Regular cardiac myocyte (primary cell): ENCODE measurements around the gene SHOX. TPM values are rescaled to one million over a fixed set of nuclear protein-coding genes. Genes with fewer than 3 reads are reported as not detected.

Experiments used
- total RNA-seq: library from RNA; depleted of rRNA; stranded (reverse); fragments of >200 nt; gene quantifications from 2 replicates; pipeline ENCODE4 v1.2.3, GENCODE V29; 2014

The SHOX gene
- not detected in 2 replicates for total RNA-seq

DNA sequence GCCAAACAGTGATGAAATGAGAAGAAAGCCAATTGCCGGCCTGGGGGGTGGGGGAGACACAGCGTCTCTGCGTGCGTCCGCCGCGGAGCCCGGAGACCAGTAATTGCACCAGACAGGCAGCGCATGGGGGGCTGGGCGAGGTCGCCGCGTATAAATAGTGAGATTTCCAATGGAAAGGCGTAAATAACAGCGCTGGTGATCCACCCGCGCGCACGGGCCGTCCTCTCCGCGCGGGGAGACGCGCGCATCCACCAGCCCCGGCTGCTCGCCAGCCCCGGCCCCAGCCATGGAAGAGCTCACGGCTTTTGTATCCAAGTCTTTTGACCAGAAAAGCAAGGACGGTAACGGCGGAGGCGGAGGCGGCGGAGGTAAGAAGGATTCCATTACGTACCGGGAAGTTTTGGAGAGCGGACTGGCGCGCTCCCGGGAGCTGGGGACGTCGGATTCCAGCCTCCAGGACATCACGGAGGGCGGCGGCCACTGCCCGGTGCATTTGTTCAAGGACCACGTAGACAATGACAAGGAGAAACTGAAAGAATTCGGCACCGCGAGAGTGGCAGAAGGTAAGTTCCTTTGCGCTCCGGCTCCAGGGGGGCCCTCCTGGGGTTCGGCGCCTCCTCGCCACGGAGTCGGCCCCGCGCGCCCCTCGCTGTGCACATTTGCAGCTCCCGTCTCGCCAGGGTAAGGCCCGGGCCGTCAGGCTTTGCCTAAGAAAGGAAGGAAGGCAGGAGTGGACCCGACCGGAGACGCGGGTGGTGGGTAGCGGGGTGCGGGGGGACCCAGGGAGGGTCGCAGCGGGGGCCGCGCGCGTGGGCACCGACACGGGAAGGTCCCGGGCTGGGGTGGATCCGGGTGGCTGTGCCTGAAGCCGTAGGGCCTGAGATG, at the start of gene SHOX:
SHOX (plus strand) TSS at position 180 of the 885 bp plus-strand sequence; CDS start at position 287, 107 bp downstream.

Other genes starting within 250 kb of the SHOX start
- 13.0 and 16.1 TPM in 2 replicates for gene PPP2R3B, start 243.9 kb upstream of the SHOX start, total RNA-seq